NCI-H2227 (cell line): ENCODE data around the gene ELMO1.

Experiments
- DNase-seq: peaks from one replicate; lab custom pipeline; 2025; ENCODE audit not compliant: unreplicated experiment; lab: John Stamatoyannopoulos, UW

The ELMO1 gene

DNA sequence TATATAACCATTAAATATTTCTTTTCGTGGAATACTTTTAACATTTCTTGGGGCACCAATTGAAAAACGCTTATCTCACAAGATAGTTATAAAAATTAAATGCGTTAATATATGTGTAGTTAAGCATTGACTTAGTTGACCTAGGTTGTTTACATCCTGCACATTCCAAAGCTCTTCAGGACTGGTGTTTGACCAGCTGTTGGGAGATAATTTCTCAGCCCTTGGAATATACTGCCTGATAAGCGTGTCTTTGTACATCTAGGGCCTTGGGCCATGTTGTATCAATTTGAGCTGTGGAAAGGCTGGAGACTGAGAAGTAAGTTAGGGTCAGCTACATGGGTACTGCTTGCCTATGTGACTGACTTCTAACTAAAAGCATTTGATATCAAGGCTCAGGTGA is 634.4 kb downstream of the ELMO1 start:
- DNase-seq, result no peak

DNA sequence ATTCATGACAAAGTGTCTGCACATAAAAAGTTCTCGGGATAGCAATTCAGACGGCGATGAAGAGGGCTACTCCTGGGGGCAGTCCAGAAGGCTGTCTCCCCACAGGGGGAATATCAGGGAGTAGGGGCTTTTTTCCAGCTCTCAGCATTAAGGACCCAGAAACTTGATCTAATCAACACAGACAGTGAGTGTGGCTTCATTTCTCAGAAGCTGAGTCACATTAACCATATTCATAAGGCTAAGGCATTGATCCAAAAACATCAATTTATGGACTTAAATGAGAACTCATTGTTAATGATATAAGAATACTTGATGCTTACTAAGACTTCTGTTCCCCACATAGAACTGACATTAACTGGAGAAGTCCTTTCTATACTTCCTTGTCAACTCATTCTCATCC is 636.9 kb downstream of the ELMO1 start:
- no peak for DNase-seq

DNA sequence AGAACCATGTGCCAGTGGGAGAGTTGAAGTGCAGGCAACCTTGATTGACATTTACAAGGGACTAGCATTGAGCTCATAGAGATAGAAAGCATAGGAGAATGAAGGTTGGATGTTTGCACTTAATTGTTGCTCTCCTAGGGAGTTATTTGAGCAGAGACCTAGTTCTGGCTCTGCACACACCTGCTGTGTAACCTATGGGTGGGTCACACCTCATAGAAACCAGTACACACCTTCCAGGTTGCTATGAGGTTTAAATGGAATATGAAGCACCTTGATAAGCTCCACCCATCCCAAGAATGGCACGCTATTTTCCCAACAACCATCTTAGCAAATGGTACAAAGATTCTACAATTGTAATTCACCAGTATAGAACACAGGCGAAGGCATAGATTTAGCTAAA is 638.2 kb downstream of the ELMO1 start:
- no peak for DNase-seq

DNA sequence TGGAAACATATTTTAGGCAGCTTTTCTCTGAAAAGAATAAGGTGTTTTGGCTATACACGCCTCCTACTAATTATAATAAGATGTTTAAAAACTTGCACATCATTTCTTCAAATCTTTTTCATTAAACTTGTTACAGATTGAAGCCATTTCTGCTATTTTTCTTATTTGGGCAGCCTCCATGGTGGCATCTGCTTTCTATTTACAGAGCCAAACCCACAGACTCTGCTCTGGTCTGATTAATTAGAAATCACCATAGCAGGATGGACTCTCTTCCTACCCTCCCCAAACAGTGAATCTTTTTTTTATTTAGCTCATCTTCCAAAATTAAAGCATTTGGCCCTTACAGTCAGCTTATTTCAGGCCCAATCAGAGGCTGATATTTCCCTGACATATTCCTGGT is 638.6 kb downstream of the ELMO1 start:
- no peak for DNase-seq

DNA sequence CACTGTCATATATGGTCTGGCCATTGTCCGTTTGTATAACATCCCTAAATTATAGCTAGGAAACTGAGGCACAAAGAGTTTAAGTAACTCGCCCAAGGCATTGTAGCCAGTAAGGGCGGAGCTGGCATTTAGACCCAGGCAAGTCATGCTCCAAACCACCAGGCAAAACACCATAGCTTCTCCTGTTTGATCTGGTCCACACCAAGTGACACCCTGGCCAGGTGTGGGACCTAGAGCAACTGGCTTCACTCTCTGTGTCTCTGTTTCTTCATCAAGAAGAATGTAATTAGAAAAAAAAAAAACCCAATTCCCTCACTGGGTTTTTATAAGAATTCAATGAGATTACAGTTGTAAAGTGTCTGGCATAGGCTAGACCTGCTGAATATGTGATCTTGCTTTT is 639.2 kb downstream of the ELMO1 start:
- no peak for DNase-seq

DNA sequence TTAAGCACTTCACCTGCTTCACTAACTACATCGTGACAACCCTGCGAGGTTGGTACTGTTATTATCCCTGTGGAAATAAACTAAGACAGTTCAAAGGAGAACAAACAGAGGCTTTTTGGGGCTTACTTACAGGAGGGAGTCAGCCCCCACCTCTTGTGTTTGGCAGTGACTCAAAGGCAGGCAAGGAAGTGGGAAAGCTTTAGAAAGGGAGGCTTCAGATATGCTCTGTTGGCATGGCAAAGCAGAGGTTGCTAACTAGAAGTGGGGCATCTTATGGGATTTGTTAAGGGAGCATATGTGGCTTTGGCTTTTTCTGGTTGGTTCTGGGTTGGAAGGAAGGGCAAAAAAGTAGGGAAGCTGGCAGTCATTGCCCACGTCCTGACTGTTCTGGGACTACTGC is 639.6 kb downstream of the ELMO1 start:
- no peak for DNase-seq

DNA sequence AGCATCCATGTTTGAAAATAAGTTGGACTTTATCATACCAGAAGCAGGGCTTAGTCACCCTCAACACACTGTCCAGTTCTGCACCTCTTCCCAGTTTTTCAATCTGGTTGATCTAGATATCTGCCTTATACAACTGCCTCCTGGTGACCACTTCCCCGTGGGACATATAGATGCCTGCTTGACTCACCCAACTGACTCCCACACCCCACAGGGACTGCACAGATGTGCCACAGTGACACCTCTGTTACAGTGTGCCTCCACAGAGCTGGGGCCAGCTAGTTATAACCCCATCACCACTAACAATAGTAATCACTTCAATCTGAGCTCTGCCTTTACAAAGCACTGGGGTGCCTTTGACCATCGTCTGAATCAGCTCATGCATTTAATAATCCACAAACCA is 641.8 kb downstream of the ELMO1 start:
- DNase-seq, result no peak
